H9 (cell line): Measurements from ENCODE around the gene LFNG. TPM values are rescaled to one million over a fixed set of nuclear protein-coding genes. Genes with fewer than 3 reads are reported as not detected.

Experiments
- DNase-seq: peaks from one replicate; pipeline ENCODE4 v3.0.0-alpha.2; 2017
- H2AFZ ChIP-seq: one replicate; pipeline ENCODE4 v1.6.1; 2013; ENCODE audit warnings: mild to moderate bottlenecking, low read length, control low read depth, moderate library complexity
- H2AK5ac ChIP-seq: 2 replicates; pipeline ENCODE4 v1.6.1; 2013; ENCODE audit warnings: low read length, control low read depth, mixed read lengths; ENCODE audit not compliant: insufficient read length
- H2BK120ac ChIP-seq: one replicate; pipeline ENCODE4 v1.6.1; 2013; ENCODE audit warnings: low read depth, mild to moderate bottlenecking, low read length, control low read depth, inconsistent platforms; ENCODE audit not compliant: poor library complexity, severe bottlenecking
- H2BK12ac ChIP-seq: 2 replicates; pipeline ENCODE4 v1.6.1; 2013; ENCODE audit warnings: low read length, control low read depth, mixed read lengths, low read depth; ENCODE audit not compliant: insufficient read length
- H2BK15ac ChIP-seq: 2 replicates; pipeline ENCODE4 v1.6.1; 2013; ENCODE audit warnings: low read depth, low read length, control low read depth
- H2BK20ac ChIP-seq: one replicate; pipeline ENCODE4 v1.6.1; 2013; ENCODE audit warnings: low read depth, mild to moderate bottlenecking, low read length, control low read depth, inconsistent platforms; ENCODE audit not compliant: poor library complexity, severe bottlenecking
- H2BK5ac ChIP-seq: 2 replicates; pipeline ENCODE4 v1.6.1; 2013; ENCODE audit warnings: low read length, control low read depth, mixed read lengths; ENCODE audit not compliant: insufficient read length
- H3K14ac ChIP-seq: 2 replicates; pipeline ENCODE4 v1.6.1; 2013; ENCODE audit warnings: low read length, control low read depth; ENCODE audit not compliant: insufficient read depth
- H3K18ac ChIP-seq: 2 replicates; pipeline ENCODE4 v1.6.1; 2013; ENCODE audit warnings: low read depth, mild to moderate bottlenecking, mixed read lengths, low read length, control low read depth; ENCODE audit not compliant: insufficient read length
- H3K23ac ChIP-seq: 2 replicates; pipeline ENCODE4 v1.6.1; 2013; ENCODE audit warnings: low read length, control low read depth, mixed read lengths, low read depth; ENCODE audit not compliant: insufficient read length
- H3K23me2 ChIP-seq: 2 replicates; pipeline ENCODE4 v1.6.1; 2013; ENCODE audit warnings: low read depth, mild to moderate bottlenecking, mixed read lengths, low read length, control low read depth; ENCODE audit not compliant: insufficient read length, poor library complexity, severe bottlenecking
- H3K27ac ChIP-seq: 2 replicates; pipeline ENCODE4 v1.5.1; 2013; ENCODE audit warnings: low read length, control low read depth, mixed read lengths, low read depth; ENCODE audit not compliant: insufficient read length
- H3K27me3 ChIP-seq: 2 replicates; pipeline ENCODE4 v1.6.1; 2013; ENCODE audit warnings: low read length, control low read depth, inconsistent platforms; ENCODE audit not compliant: insufficient read depth
- H3K4ac ChIP-seq: 2 replicates; pipeline ENCODE4 v1.6.1; 2013; ENCODE audit warnings: low read depth, mild to moderate bottlenecking, control low read depth, inconsistent platforms, low read length, moderate library complexity
- H3K4me1 ChIP-seq: 2 replicates; pipeline ENCODE4 v1.6.1; 2013; ENCODE audit warnings: low read length, control low read depth, inconsistent platforms; ENCODE audit not compliant: insufficient read depth
- H3K4me2 ChIP-seq: 2 replicates; pipeline ENCODE4 v1.6.1; 2013; ENCODE audit warnings: low read length, control low read depth, mixed read lengths; ENCODE audit not compliant: insufficient read length, insufficient read depth
- H3K56ac ChIP-seq: 2 replicates; pipeline ENCODE4 v1.6.1; 2013; ENCODE audit warnings: low read depth, mild to moderate bottlenecking, mixed read lengths, low read length, control low read depth; ENCODE audit not compliant: insufficient read length
- H3K79me1 ChIP-seq: 2 replicates; pipeline ENCODE4 v1.6.1; 2013; ENCODE audit warnings: low read depth, mild to moderate bottlenecking, moderate library complexity, low read length, control low read depth, inconsistent platforms; ENCODE audit not compliant: insufficient read depth, poor library complexity, severe bottlenecking
- H3K79me2 ChIP-seq: 2 replicates; pipeline ENCODE4 v1.6.1; 2013; ENCODE audit warnings: low read length, control low read depth, inconsistent platforms; ENCODE audit not compliant: insufficient read depth
- H3K9ac ChIP-seq: 2 replicates; pipeline ENCODE4 v1.6.1; 2013; ENCODE audit warnings: low read length, control low read depth, mixed read lengths; ENCODE audit not compliant: insufficient read length; ENCODE audit errors: extremely low read depth
- H3K9me3 ChIP-seq: one replicate; pipeline ENCODE4 v1.6.1; 2013; ENCODE audit warnings: low read depth, low read length, inconsistent platforms; ENCODE audit not compliant: control insufficient read depth
- H3T11ph ChIP-seq: one replicate; pipeline ENCODE4 v1.6.1; 2013; ENCODE audit warnings: mild to moderate bottlenecking, low read length, control low read depth, inconsistent platforms
- H4K20me1 ChIP-seq: one replicate; pipeline ENCODE4 v1.6.1; 2013; ENCODE audit not compliant: control insufficient read depth, insufficient read length, insufficient read depth
- H4K5ac ChIP-seq: 2 replicates; pipeline ENCODE4 v1.6.1; 2013; ENCODE audit warnings: low read depth, mild to moderate bottlenecking, mixed read lengths, low read length, control low read depth; ENCODE audit not compliant: insufficient read length
- H4K8ac ChIP-seq: replicated peaks from 2 replicates; pipeline ENCODE4 v1.6.1; 2013; ENCODE audit warnings: low read length, control low read depth, mixed read lengths, low read depth; ENCODE audit not compliant: insufficient read length
- H4K91ac ChIP-seq: 2 replicates; pipeline ENCODE4 v1.6.1; 2013; ENCODE audit warnings: low read depth, mild to moderate bottlenecking, moderate library complexity, mixed read lengths, low read length, control low read depth; ENCODE audit not compliant: insufficient read length
- H3K27ac Mint-ChIP-seq, 3 experiments: 2 replicates in 2 of 3; 3 replicates in 1 of 3; pipeline ENCODE4 v1.8.0; 2020 to 2021; ENCODE audit warnings: mixed read lengths in 3 of 3, mild to moderate bottlenecking in 1 of 3, moderate library complexity in 1 of 3
- H3K27me3 Mint-ChIP-seq: 2 replicates; pipeline ENCODE4 v1.8.0; 2021; ENCODE audit warnings: low read depth, mild to moderate bottlenecking, moderate library complexity, mixed read lengths
- H3K36me3 Mint-ChIP-seq, 3 experiments: 2 replicates in 2 of 3; 3 replicates in 1 of 3; pipeline ENCODE4 v1.8.0; 2020 to 2021; ENCODE audit warnings: low read depth in 3 of 3, mixed read lengths in 3 of 3; ENCODE audit not compliant: insufficient read depth in 1 of 3
- H3K4me1 Mint-ChIP-seq, 2 experiments: 2 replicates each; pipeline ENCODE4 v1.8.0; 2020; ENCODE audit warnings: mixed read lengths in 2 of 2
- H3K4me3 Mint-ChIP-seq, 2 experiments: 2 replicates in 1 of 2; 3 replicates in 1 of 2; pipeline ENCODE4 v1.8.0; 2020 to 2021; ENCODE audit warnings: mild to moderate bottlenecking in 2 of 2, mixed read lengths in 2 of 2, moderate library complexity in 1 of 2
- H3K9me3 Mint-ChIP-seq, 2 experiments: 2 replicates in 1 of 2; 3 replicates in 1 of 2; pipeline ENCODE4 v1.8.0; 2020; ENCODE audit warnings: mild to moderate bottlenecking in 2 of 2, mixed read lengths in 2 of 2, moderate library complexity in 1 of 2
- CTCF ChIP-seq: fragments of 200-600 bp; sonication (generic); conservative IDR thresholded peaks from 3 replicates; pipeline ENCODE4 v1.8.0; 2021; ENCODE audit warnings: antibody characterized with exemption, mild to moderate bottlenecking
- WGBS: extraction: QIAGEN DNeasy Blood & Tissue Kit; methylation state at CpG from one replicate; pipeline ENCODE4 v1.1.7; 2013; ENCODE audit warnings: missing lambda C conversion rate, low lambda C conversion rate, mixed read lengths; ENCODE audit not compliant: insufficient read length; ENCODE audit errors: extremely low coverage; 5-methylcytosine and 5-hydroxymethylcytosine counted together
- total RNA-seq: library from RNA; stranded (reverse); gene quantifications from 2 replicates; pipeline ENCODE4 v1.2.1, GENCODE V29; 2021

Gene LFNG
- total RNA-seq, 1 experiment from 2014 or later, result 52.9 TPM

DNA sequence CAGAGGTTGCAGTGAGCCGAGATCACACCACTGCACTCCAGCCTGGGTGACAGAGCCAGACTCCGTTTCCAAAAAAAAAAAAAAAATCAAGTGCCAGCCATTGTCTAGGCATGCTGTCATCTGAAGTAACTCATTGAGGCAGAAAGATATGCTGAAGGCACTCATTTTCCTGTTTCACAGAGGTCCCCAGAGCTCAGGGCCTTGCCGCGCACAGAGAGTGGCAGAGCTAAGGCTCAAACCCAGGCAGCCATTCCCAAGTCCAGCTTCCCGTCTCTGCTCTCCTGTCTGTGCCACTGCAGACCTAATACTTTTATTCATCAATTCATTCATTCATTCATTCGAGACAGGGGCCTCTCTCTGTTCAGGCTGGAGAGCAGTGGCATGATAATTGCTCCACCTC, 46.8 kb upstream of the LFNG start:
- Histone ChIP-seq H3K27me3 (no peaks in the 10 kb centered on the region), H3K14ac (no peak overlapping the region), H2BK120ac (no peak overlapping the region), H2BK12ac (no peak overlapping the region), H3K18ac (no peak overlapping the region), H3K56ac (no peak overlapping the region), H3K9me3 (no peaks in the 10 kb centered on the region), H4K91ac (no peak overlapping the region), H3T11ph (no peak overlapping the region), H2BK15ac (no peak overlapping the region), H3K79me2 (no peaks in the 10 kb centered on the region), H3K9ac (no peak overlapping the region), H3K4me1 (peaks cover 2% of the 10 kb centered on the region; the same call in 1 of the 2 replicates), H3K23ac (no peak overlapping the region), H3K4me2 (no peak overlapping the region), H4K5ac (no peak overlapping the region), H4K8ac (no peak overlapping the region), H2BK20ac (no peak overlapping the region), H3K23me2 (no peaks in the 10 kb centered on the region), H4K20me1 (no peaks in the 10 kb centered on the region), H3K27ac (no peak overlapping the region), H2AK5ac (no peak overlapping the region), H3K4ac (no peak overlapping the region), H2AFZ (no peak overlapping the region), H2BK5ac (no peak overlapping the region), H3K79me1 (no peaks in the 10 kb centered on the region)
- no peak for DNase-seq
- Mint-ChIP-seq H3K4me3 (no peak overlapping the region), H3K9me3 (no peaks in the 10 kb centered on the region; a peak in 2 of 5 replicates), H3K27ac (no peak overlapping the region), H3K4me1 (peaks cover 22 to 40% of the 10 kb centered on the region in 2 experiments), H3K27me3 (no peaks in the 10 kb centered on the region; the same call in 1 of the 2 replicates), H3K36me3 (no peaks in the 10 kb centered on the region; a peak in 1 of 7 replicates)
- no CpG with 5 or more reads among the region's 6 CpGs for WGBS
- TF ChIP-seq CTCF, result peak; percentile 37; the same call in 2 of the 3 replicates
